A549 (cell line): ENCODE data around the gene ZNF26.

Source experiments
- BCL3 ChIP-seq: fragments of >200 bp; sonication (Bioruptor Twin); formaldehyde crosslinking; IDR thresholded peaks from 3 replicates; pipeline ENCODE4 v1.6.1; 2016
- E2F6 ChIP-seq: IDR thresholded peaks from 2 replicates; pipeline ENCODE4 v1.6.1; 2012; ENCODE audit warnings: low read depth, borderline replicate concordance
- EP300 ChIP-seq, 2 experiments: fragments of >200 bp; sonication (Bioruptor Twin); formaldehyde crosslinking; IDR thresholded peaks; 2 replicates in 1 of 2; 3 replicates in 1 of 2; pipeline ENCODE4 v1.6.1; 2016 to 2017
- HMGXB4 ChIP-seq: fragments of 250-450 bp; sonication (Bioruptor Pico); IDR thresholded peaks from 2 replicates; pipeline ENCODE4 v1.5.0; 2021; ENCODE audit warnings: mild to moderate bottlenecking, moderate library complexity, borderline replicate concordance
- HOXA7 ChIP-seq: fragments of 250-450 bp; sonication (Bioruptor Pico); IDR thresholded peaks from 2 replicates; pipeline ENCODE4 v1.5.0; 2020; ENCODE audit warnings: mild to moderate bottlenecking, moderate library complexity
- JUNB ChIP-seq: fragments of >200 bp; sonication (Bioruptor Twin); formaldehyde crosslinking; IDR thresholded peaks from 2 replicates; pipeline ENCODE4 v1.6.1; 2016
- MYC ChIP-seq: IDR thresholded peaks from 2 replicates; pipeline ENCODE4 v1.6.1; 2012; ENCODE audit warnings: mild to moderate bottlenecking, inconsistent platforms, low read length, improper control_type of control experiment, borderline replicate concordance
- POLR2A ChIP-seq: IDR thresholded peaks from 2 replicates; pipeline ENCODE4 v1.6.1; 2012; ENCODE audit warnings: mild to moderate bottlenecking, low read length
- RAD21 ChIP-seq, 2 experiments: fragments of >200 bp in 1 of 2; sonication (Bioruptor Twin) in 1 of 2; formaldehyde crosslinking in 1 of 2; IDR thresholded peaks in 1 of 2; conservative IDR thresholded peaks in 1 of 2; 2 replicates in 1 of 2; 3 replicates in 1 of 2; pipeline ENCODE4 v1.6.1; 2012 to 2018; ENCODE audit warnings: inconsistent platforms in 1 of 2
- RCOR1 ChIP-seq: fragments of 150-350 bp; IDR thresholded peaks from 2 replicates; pipeline ENCODE4 v1.6.1; 2014; ENCODE audit warnings: antibody characterized with exemption, low read length, low read depth
- TF ChIP-seq, protein P1 (sequence below): fragments of >200 bp; sonication (Bioruptor Twin); formaldehyde crosslinking; IDR thresholded peaks from 3 replicates; pipeline ENCODE4 v1.5.1; 2016
- TF ChIP-seq, protein P2 (sequence below): IDR thresholded peaks from 2 replicates; pipeline ENCODE4 v1.6.1; 2012
- TF ChIP-seq, protein P3 (sequence below): IDR thresholded peaks from 2 replicates; pipeline ENCODE4 v1.6.1; 2012

DNA sequence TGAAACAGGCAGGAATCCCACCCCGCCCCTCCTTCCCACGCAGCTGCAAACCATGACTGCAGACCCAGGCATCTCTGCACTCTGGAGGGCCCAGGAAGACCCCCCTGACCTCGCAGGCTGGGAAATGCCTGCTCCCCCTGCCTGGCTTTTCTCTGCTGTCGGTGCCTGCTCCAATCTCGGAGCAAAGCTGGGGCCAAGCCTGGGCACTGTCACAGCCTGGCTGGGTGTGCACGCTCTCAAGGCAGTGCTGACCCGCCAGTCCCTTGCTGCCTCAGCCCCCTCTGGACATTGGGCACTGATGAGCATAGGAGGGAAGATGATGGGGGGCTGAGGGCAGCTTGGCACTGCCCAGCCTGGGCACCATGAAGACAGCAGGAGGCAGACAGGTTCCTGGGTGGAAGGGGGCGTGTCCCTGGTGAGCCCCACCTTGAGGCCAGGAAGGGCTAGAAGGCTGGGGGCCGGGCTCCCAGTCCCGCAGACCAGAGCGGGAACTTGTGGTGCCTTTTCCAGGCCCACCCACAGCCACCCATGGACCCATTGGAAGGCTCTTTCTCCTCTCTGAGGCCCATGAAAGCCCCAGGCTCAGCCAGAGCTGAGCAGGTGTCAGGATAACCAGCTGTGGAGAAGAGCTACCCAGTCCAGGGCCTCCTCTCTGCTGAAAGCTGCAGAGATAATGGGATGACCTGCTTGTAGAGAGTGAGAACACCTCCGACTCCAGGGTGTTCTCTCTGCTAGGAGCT, 19.3 kb upstream of the ZNF26 start:
- TF ChIP-seq HMGXB4 (CRISPR knock-in tag) (no peak), POLR2A (no peak), EP300 (IDR thresholded peaks at IDR 0.05) (no peak), JUNB (no peak), BCL3 (no peak), E2F6 (no peak), MYC (no peak), RAD21 (conservative IDR thresholded peaks at IDR 0.05 in 1 of 2, IDR thresholded peaks at IDR 0.05 in 1 of 2) (no peak), RCOR1 (no peak), HOXA7 (CRISPR knock-in tag) (no peak)
- TF ChIP-seq, protein P1, sequence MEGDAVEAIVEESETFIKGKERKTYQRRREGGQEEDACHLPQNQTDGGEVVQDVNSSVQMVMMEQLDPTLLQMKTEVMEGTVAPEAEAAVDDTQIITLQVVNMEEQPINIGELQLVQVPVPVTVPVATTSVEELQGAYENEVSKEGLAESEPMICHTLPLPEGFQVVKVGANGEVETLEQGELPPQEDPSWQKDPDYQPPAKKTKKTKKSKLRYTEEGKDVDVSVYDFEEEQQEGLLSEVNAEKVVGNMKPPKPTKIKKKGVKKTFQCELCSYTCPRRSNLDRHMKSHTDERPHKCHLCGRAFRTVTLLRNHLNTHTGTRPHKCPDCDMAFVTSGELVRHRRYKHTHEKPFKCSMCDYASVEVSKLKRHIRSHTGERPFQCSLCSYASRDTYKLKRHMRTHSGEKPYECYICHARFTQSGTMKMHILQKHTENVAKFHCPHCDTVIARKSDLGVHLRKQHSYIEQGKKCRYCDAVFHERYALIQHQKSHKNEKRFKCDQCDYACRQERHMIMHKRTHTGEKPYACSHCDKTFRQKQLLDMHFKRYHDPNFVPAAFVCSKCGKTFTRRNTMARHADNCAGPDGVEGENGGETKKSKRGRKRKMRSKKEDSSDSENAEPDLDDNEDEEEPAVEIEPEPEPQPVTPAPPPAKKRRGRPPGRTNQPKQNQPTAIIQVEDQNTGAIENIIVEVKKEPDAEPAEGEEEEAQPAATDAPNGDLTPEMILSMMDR = no peak
- TF ChIP-seq, protein P2, sequence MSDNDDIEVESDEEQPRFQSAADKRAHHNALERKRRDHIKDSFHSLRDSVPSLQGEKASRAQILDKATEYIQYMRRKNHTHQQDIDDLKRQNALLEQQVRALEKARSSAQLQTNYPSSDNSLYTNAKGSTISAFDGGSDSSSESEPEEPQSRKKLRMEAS = no peak
- TF ChIP-seq, protein P3, sequence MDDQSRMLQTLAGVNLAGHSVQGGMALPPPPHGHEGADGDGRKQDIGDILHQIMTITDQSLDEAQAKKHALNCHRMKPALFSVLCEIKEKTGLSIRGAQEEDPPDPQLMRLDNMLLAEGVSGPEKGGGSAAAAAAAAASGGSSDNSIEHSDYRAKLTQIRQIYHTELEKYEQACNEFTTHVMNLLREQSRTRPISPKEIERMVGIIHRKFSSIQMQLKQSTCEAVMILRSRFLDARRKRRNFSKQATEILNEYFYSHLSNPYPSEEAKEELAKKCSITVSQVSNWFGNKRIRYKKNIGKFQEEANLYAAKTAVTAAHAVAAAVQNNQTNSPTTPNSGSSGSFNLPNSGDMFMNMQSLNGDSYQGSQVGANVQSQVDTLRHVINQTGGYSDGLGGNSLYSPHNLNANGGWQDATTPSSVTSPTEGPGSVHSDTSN = no peak
